LHCN-M2 (cell line): ENCODE data around the gene GNG8. TPM values are rescaled to one million over a fixed set of nuclear protein-coding genes. Genes with fewer than 3 reads are reported as not detected.

ENCODE experiments used
- DNase-seq: peaks from one replicate; pipeline ENCODE4 v3.0.0-alpha.2; 2012; ENCODE audit warnings: low read depth
- total RNA-seq: library from RNA; depleted of rRNA; stranded (reverse); fragments of >200 nt; gene quantifications from 2 replicates; pipeline ENCODE4 v1.2.3, GENCODE V29; 2014

Gene GNG8
- total RNA-seq, 1 experiment from 2014 or later = not detected

DNA sequence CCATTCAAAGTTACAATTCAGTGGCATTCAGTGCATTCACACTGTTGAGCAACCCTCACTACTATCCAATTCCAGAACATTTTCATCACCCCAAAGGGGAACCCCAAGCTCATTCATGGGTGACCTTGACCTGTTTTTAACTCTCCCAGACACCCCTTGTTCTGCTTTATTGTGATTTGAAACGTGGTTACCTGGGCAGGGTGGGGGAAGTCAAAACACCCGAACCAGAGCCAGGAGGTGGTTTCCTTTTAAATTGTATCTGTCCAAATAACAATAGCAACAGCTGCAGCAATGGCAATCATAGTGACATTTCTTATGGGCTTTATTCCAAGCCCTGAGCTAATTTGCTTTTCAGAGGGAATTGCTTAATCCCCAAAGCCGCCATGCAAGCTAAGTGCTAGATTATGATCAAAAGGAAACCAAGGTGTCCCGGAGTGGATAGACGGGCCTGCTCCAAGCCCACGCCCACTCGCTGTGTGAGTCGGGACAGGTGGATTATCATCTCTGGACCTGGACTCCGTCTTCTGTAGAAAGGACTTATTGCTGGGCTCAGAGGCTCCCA is 17.3 kb downstream of the GNG8 start:
- no peak for DNase-seq

DNA sequence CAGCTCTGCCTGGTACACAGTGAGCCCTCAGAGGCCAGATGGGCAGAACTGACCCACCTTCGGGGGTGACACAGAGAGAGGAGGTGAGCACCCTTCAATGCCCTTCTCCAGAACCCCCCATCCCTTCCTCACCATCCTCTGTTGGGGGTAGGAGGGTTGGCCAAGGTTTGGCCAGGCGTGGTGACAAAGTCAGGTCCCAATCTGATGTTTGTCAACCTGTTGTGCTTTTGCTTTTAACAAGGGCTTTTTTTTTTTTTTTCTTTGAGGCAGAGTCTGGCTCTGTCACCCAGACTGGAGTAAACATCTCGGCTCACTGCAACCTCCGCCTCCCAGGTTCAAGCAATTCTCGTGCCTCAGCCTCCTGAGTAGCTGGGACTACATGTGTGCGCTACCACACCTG is 18.4 kb downstream of the GNG8 start:
- no peak for DNase-seq

DNA sequence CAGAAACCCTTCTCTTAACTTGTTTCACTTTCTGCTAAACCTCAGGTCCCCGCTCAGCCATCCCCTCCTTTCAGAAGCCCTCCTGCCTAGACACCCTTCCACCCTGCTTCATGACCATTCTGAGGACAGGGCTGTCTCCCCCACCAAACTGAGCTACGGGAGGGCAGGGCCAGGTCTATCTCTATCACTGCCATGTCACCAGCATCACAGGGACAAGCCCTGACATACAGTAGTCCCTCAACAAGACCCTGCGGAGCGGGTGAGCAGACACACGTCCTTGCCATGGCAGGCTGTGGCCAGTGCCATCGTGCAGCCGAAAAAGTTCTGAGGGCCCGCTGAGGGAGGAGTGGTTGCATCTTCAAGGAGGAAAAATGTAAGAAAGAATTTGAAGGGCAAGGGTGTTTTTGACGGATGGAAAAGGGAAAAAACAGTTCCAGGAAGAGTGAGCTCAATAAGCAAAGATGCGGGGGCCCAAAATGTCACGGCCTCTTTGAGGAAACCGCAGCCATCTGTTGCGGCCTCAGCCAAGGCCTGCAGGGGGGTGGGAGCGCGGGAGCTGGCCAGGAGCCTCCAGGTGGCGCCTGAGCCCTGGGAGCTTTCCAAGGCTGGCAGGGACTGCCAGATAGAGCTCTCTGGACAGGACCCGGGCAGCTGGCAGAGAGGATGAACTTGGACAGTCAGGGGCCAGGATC is 19.2 kb downstream of the GNG8 start:
- peak; percentile 70 for DNase-seq

DNA sequence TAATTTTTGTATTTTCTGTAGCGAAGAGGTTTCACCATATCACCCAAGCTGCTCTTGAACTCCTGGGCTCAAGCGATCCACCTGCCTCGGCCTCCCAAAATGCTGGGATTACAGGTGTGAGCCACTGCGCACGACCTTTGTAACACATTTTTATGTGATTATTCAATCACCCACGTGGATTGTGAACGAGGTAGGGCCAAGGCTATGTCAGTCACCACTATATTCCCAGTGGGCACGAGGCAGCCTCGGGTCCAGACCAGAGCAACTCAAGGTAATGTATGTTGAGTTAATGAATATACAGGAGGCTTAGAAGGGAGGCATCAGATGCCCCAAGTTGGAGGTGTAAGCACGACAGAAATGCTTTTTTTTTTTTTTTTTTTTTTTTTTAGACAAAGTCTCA is 20.0 kb downstream of the GNG8 start:
- DNase-seq = no peak

DNA sequence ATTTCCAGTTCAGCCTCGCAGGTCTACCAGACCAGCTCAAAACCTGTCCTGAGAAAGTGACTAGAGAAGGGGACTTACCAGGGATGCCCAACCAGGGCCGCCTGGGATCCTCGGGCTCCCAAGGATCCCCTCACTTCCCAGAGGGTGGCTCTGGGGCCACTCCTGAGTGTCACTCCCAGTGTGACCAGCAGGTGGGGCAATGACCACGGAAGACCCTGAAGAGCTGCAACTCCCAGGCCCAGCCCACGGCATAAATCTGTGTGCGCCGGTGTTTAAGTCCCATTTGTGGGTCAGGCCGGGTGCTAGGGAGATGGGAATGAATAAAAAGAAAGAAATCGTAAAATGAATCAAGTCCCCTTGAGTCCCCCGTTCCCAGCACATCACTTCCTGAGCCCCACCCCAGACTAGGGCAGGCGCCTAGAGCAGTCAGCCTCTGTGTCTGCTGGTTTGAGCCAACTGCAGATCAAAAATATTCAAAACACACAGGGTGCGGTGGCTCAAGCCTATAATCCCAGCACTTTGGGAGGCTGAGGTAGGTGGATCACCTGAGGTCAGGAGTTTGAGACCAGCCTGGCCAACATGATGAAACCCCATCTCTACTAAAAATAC is 21.8 kb downstream of the GNG8 start:
- DNase-seq = peak; percentile 67

DNA sequence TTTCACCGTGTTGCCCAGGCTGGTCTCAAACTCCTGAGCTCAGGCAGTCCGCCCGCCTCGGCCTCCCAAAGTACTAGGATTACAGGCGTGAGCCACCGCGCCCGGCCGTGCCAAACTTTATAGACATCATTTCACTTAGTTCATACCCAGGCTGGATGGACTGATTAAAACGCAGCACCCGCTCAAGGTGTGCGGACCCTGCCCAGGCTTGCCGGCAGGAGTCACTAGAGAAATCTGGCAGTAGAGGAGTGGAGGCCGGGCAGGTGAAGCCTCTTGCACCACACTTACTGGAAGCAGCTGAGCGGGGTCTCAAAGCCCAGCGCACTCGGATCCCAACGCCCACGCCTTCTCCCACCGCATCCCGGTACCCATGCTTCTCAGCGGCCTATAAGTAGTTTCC is 22.5 kb downstream of the GNG8 start:
- no peak for DNase-seq

GRCh38 chr19:46611776-46612175 is 24.2 kb downstream of the GNG8 start:
- no peak for DNase-seq

GRCh38 chr19:46610851-46611770 is 24.9 kb downstream of the GNG8 start:
- DNase-seq = no peak

GRCh38 chr19:46610413-46610775 is 25.6 kb downstream of the GNG8 start:
- DNase-seq = no peak

GRCh38 chr19:46609511-46610412 is 26.2 kb downstream of the GNG8 start:
- no peak for DNase-seq

DNA sequence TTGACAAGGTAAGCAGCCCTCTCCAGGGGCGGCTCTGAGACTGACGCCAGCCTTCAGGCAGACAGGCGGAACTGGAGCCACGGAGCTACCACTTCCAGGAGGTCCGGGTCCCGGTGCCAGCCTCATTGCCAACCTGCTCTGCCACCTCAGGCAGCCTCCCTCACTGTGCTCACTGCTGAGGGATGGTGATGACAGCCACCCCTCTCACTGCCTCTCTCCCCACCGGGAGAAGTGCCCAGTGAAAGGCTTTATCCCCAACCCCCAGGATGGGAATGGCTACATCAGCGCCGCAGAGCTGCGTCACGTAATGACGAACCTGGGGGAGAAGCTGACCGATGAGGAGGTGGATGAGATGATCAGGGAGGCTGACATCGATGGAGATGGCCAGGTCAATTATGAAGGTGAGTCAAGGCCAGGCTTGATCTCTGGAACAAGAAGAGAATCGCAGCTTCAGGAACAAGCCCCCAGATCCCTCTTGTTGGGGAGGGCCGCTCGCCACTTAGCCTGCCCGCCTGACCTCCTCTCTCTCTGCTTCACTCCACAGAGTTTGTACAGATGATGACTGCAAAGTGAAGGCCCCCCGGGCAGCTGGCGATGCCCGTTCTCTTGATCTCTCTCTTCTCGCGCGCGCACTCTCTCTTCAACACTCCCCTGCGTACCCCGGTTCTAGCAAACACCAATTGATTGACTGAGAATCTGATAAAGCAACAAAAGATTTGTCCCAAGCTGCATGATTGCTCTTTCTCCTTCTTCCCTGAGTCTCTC is 27.2 kb downstream of the GNG8 start:
- DNase-seq = no peak

- no peak for DNase-seq
Observed at GRCh38 chr19:46608178-46608577, 27.8 kb downstream of the GNG8 start.

DNA sequence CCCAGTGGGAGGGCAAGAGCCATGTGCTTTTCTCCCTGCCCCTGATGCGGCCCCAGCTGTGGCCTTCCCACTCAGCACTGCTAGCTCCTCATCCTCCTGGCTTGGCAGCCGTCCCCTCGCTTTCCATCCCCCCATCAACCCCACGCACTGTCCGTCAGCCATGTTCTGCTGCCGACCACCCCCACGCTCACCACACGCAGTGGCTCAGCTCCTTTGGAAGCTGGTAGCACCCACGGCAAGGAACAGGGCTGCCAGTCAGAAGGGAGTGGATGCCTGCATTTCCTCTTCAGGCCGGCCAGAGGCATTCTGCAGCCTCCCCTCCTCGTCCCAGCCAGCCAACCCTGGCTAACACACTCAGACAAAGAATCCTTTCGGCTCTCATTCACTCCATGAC is 28.6 kb downstream of the GNG8 start:
- DNase-seq = no peak

DNA sequence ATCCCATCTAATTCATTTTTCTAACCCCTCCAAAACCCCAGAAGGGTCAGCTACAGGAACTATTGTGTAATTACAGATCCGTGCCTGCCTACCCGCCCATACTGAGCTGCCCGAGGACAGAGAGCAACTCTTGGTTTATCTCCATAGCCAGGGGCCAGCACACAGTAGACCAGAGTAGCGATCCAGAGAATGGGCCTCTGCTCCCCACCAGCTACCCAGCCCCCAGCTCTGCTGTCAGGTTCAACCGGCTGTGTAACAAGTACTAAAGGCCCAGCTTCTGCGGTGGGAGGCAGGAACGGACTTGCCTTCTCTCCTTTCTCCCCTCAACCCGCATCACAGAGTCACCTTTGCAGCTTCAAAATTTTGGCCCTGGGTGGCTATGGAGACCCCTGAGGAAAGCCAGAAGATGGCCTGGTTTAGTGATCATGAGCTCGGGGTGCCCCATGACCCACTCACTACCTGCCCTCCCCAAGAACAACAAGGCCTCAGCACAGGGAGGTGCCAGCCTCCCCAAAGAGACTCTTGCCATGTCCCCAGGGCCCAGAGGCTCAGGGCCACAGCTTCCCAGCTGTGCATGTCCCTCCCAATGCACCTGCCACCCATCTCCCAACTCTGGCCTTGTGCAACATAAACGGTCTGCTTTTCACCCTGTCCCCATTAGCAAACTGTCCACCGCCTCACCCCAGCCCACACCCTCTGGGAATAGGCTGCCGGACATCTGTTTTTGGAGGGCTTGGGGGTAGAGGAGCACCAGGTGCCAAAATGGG is 29.1 kb downstream of the GNG8 start:
- DNase-seq = no peak

DNA sequence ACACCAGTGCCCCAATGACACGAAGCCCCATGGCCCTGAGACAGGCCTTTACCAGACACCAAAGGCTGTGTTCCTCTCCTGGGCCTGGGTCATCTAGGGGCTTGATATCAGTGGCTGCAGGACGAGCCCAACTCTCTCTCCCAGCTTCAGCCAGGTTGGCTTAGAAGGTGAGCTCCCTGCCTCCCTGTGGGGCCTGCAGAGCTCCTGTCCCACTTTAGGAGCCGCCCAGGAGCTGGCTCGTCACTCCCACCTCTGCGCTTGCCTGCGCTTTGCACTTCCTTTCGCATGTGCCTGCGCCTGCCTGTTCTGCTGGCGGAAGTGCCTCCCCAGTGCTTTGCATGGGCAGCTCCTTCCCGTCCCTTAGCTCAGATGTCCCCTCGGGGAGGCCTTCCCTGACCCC is 30.0 kb downstream of the GNG8 start:
- no peak for DNase-seq

DNA sequence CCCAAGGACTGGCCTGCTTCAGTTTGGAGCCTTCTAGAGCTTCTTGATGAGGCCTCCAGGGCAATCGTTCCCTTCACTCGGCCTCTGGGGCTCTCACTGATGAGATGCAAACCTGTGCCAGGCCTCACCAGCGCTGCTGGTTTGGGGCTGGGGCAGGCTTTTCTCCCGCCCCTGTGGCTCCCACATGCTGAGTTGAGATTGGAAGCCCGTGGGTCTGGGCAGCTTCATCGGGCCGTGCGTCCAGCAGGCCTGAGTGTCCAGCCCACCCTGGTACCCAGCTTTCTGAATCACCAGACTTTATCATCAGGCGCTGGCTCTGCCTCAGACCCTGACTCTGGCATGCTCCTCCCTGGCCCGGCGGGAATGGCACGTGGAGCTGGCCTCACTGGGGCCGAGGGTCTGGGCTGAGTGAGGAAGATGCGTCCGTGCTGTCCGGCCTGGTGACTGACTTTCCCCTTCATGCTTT is 30.6 kb downstream of the GNG8 start:
- no peak for DNase-seq

GRCh38 chr19:46604781-46605355 is 31.1 kb downstream of the GNG8 start:
- DNase-seq = no peak

GRCh38 chr19:46603752-46604231 is 32.2 kb downstream of the GNG8 start:
- DNase-seq = no peak

GRCh38 chr19:46603195-46603637 is 32.8 kb downstream of the GNG8 start:
- no peak for DNase-seq
